Breast epithelium (tissue), 4 donors: ENCODE data around the gene AQP5. TPM values are rescaled to one million over a fixed set of nuclear protein-coding genes. Genes with fewer than 3 reads are reported as not detected.
A peak's percentile ranks its signal among the peaks of the same experiment; 100 is the strongest.

ENCODE experiments used
- DNase-seq, 2 donors: peaks; one replicate each; pipeline ENCODE4 v3.0.0-alpha.2; 2019; ENCODE audit warnings: low spot score in 2 of 2
- H3K27ac ChIP-seq, 2 donors: fragments of 200-600 bp; sonication (generic) in 1 of 2; one replicate each; pipeline ENCODE4 v1.5.1; 2016 to 2019; ENCODE audit warnings: mild to moderate bottlenecking in 1 of 2
- H3K27me3 ChIP-seq, 2 donors: fragments of 200-600 bp; sonication (generic) in 1 of 2; one replicate each; pipeline versions ENCODE4 v1.5.1 to v1.6.0; 2017 to 2019; ENCODE audit warnings: control low read depth in 1 of 2, mild to moderate bottlenecking in 1 of 2
- H3K36me3 ChIP-seq: fragments of 200-600 bp; one replicate; pipeline ENCODE4 v1.5.1; 2019
- H3K4me1 ChIP-seq, 2 donors: fragments of 200-600 bp; sonication (generic); one replicate each; pipeline ENCODE4 v1.5.1; 2016 to 2019; ENCODE audit warnings: control low read depth in 1 of 2
- H3K4me3 ChIP-seq, 3 donors: fragments of 200-600 bp; sonication (generic); 1 replicate in 2 of 3; 2 replicates in 1 of 3; pipeline ENCODE4 v1.5.1; 2016 to 2019; ENCODE audit warnings: mild to moderate bottlenecking in 3 of 3, moderate library complexity in 2 of 3
- H3K9me3 ChIP-seq, 2 donors: fragments of 200-600 bp; sonication (generic) in 1 of 2; one replicate each; pipeline ENCODE4 v1.5.1; 2016 to 2019; ENCODE audit warnings: control low read depth in 1 of 2
- CTCF ChIP-seq, 3 donors: fragments of 450-650 bp; IDR thresholded peaks; one replicate each; pipeline ENCODE4 v1.5.1; 2016 to 2017; ENCODE audit warnings: antibody characterized with exemption in 3 of 3, mild to moderate bottlenecking in 3 of 3, moderate library complexity in 3 of 3
- POLR2A ChIP-seq: fragments of 450-650 bp; IDR thresholded peaks from one replicate; pipeline ENCODE4 v1.6.1; 2016; ENCODE audit warnings: antibody characterized with exemption, mild to moderate bottlenecking, moderate library complexity
- POLR2AphosphoS5 ChIP-seq, 3 donors: sonication (generic); formaldehyde crosslinking; IDR thresholded peaks; one replicate each; pipeline ENCODE4 v1.6.1; 2017; ENCODE audit warnings: antibody characterized with exemption in 3 of 3
- intact Hi-C: fragments of 100-400 bp; cut with DNase I; formaldehyde crosslinking; loops from one replicate; pipeline ENCODE4 v1.15.1; 2023; ENCODE audit warnings: low total_unique reads
- total RNA-seq, 3 donors: library from RNA; depleted of rRNA; stranded (reverse); fragments of >200 nt; gene quantifications; one replicate each; pipeline ENCODE4 v1.1.0, GENCODE V29; 2016

The AQP5 gene
- total RNA-seq, 3 donors from 2014 or later, result 3.1 to 4.6 TPM; not detected in 1

GRCh38 chr12:49959685-49960473, 1.8 kb upstream of the AQP5 start:
- intact Hi-C loops, result loop anchor here (10.0 kb wide), 1 partner anchor 185 kb away; no protein-coding TSS in a partner anchor

GRCh38 chr12:49960474-49961110, 1.1 kb upstream of the AQP5 start:
- peaks cover under 1 to 2% of the 10 kb centered on the region in 2 donors for H3K27me3 ChIP-seq
- DNase-seq, result no peak
- no peak for TF ChIP-seq POLR2AphosphoS5 (IDR thresholded peaks at IDR 0.05)
- TF ChIP-seq POLR2A, result no peak
- no peak for TF ChIP-seq CTCF (IDR thresholded peaks at IDR 0.05)
- intact Hi-C loops, result loop anchor here (10.0 kb wide), 1 partner anchor 186 kb away; no protein-coding TSS in a partner anchor
- peak overlapping the region; percentile 28 to 70 (median 52) for H3K4me3 ChIP-seq
- no peaks in the 10 kb centered on the region for H3K36me3 ChIP-seq
- H3K27ac ChIP-seq, result peak overlapping the region; percentile 20 to 81
- H3K9me3 ChIP-seq, result no peaks in the 10 kb centered on the region
- H3K4me1 ChIP-seq, result peaks cover 0 to 5% of the 10 kb centered on the region in 2 donors

More at GRCh38 chr12:49959685-49960473, 1.8 kb upstream of the AQP5 start:
- Histone ChIP-seq H3K9me3 (no peaks in the 10 kb centered on the region), H3K4me3 (no peak overlapping the region), H3K36me3 (no peaks in the 10 kb centered on the region), H3K27me3 (peaks cover 4 to 10% of the 10 kb centered on the region in 2 donors), H3K27ac (peak overlapping the region; percentile 78 to 81), H3K4me1 (peaks cover 0 to 8% of the 10 kb centered on the region in 2 donors)
- TF ChIP-seq POLR2AphosphoS5 (IDR thresholded peaks at IDR 0.05) (no peak), CTCF (IDR thresholded peaks at IDR 0.05) (no peak), POLR2A (no peak)
- DNase-seq, result peak; percentile 70 to 81

GRCh38 chr12:49961993-49962764, 507 bp downstream of the AQP5 start:
- H3K9me3 ChIP-seq, result no peaks in the 10 kb centered on the region
- peak overlapping the region in 2 of 3 donors; percentile 52 to 70 for H3K4me3 ChIP-seq
- H3K27me3 ChIP-seq, result no peaks in the 10 kb centered on the region
- TF ChIP-seq CTCF (IDR thresholded peaks at IDR 0.05), result no peak
- TF ChIP-seq POLR2AphosphoS5 (IDR thresholded peaks at IDR 0.05), result no peak
- no peak for TF ChIP-seq POLR2A
- H3K36me3 ChIP-seq, result no peaks in the 10 kb centered on the region
- intact Hi-C loops, result loop anchor here (10.0 kb wide), 1 partner anchor 187 kb away; no protein-coding TSS in a partner anchor
- DNase-seq, result no peak
- H3K27ac ChIP-seq, result peak overlapping the region; percentile 20 to 64
- peaks cover under 1 to 4% of the 10 kb centered on the region in 2 donors for H3K4me1 ChIP-seq

- H3K27ac ChIP-seq, result peak overlapping the region; percentile 15 to 64
- intact Hi-C loops, result loop anchor here (10.0 kb wide), 1 partner anchor 188 kb away; no protein-coding TSS in a partner anchor
These were observed 1.4 kb downstream of the AQP5 start for GRCh38 chr12:49962861-49963765.

More at GRCh38 chr12:49962861-49963765, 1.4 kb downstream of the AQP5 start:
- Histone ChIP-seq H3K36me3 (no peaks in the 10 kb centered on the region), H3K4me1 (peaks cover 4 to 8% of the 10 kb centered on the region in 2 donors), H3K27me3 (peaks cover 0 to 3% of the 10 kb centered on the region in 2 donors), H3K4me3 (no peak overlapping the region), H3K9me3 (no peaks in the 10 kb centered on the region)
- TF ChIP-seq POLR2AphosphoS5 (IDR thresholded peaks at IDR 0.05) (peak in 1 of 3 donors; percentile 49), CTCF (IDR thresholded peaks at IDR 0.05) (no peak)
- DNase-seq, result peak; percentile 73 to 92
